Kidney epithelial cell (primary cell): ENCODE results near the gene STK10. TPM values are rescaled to one million over a fixed set of nuclear protein-coding genes. Genes with fewer than 3 reads are reported as not detected.
A peak's percentile ranks its signal among the peaks of the same experiment; 100 is the strongest.

Experiments
- DNase-seq: peaks from one replicate; pipeline ENCODE4 v3.0.0-alpha.2; 2010; ENCODE audit warnings: low read depth
- H3K27me3 ChIP-seq: 2 replicates; pipeline ENCODE4 v1.6.0; 2011; ENCODE audit warnings: low read length; ENCODE audit not compliant: control insufficient read depth, insufficient read depth
- H3K36me3 ChIP-seq: 2 replicates; pipeline ENCODE4 v1.5.1; 2011; ENCODE audit warnings: low read length; ENCODE audit not compliant: control insufficient read depth, insufficient read depth
- H3K4me3 ChIP-seq: 2 replicates; pipeline ENCODE4 v1.5.1; 2011; ENCODE audit warnings: low read depth, mild to moderate bottlenecking, control low read depth, low read length
- total RNA-seq: library from RNA; depleted of rRNA; stranded (reverse); fragments of >200 nt; gene quantifications from 2 replicates; pipeline ENCODE4 v1.2.3, GENCODE V29; 2015
- TF ChIP-seq, protein P1 (sequence below): IDR thresholded peaks from 2 replicates; pipeline ENCODE4 v1.5.1; 2011; ENCODE audit warnings: mild to moderate bottlenecking, moderate library complexity, low read length, control low read depth, inconsistent platforms; ENCODE audit not compliant: insufficient read depth, poor library complexity, severe bottlenecking

The STK10 gene
- total RNA-seq, 1 donor from 2014 or later: 24.7 TPM

DNA sequence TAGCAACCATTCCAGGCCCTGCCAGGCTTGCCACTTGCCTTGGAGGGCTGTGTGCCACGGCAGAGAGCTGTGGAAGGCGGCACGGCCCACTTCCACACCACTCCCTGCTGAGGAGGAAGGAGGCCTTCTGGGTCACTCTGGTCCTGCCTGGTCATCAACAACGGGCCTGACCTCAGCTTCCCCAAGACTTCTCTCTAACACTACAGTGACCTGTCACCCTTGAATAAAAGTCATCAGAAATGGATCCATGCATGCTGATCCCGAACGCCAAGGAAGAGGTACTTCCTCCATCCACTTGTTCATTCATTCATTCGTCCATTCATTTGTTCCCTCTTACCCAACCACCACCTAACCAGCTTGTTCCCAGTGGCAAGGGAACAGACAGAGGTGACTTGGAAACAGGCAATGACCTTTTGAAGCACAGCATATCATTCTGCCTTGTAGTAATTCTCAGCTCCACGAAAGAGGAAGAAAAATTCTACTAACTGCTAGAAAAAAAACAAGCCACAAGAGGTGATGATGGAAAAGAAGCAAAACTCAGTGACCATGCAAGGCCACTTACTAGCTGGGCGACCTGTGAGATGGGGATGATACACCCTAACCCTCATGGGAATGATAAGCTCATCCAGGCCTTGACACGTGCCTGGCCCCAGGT lies 58.6 kb downstream of the STK10 start:
- no peak for DNase-seq
- TF ChIP-seq, protein P1, sequence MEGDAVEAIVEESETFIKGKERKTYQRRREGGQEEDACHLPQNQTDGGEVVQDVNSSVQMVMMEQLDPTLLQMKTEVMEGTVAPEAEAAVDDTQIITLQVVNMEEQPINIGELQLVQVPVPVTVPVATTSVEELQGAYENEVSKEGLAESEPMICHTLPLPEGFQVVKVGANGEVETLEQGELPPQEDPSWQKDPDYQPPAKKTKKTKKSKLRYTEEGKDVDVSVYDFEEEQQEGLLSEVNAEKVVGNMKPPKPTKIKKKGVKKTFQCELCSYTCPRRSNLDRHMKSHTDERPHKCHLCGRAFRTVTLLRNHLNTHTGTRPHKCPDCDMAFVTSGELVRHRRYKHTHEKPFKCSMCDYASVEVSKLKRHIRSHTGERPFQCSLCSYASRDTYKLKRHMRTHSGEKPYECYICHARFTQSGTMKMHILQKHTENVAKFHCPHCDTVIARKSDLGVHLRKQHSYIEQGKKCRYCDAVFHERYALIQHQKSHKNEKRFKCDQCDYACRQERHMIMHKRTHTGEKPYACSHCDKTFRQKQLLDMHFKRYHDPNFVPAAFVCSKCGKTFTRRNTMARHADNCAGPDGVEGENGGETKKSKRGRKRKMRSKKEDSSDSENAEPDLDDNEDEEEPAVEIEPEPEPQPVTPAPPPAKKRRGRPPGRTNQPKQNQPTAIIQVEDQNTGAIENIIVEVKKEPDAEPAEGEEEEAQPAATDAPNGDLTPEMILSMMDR: no peak
- Histone ChIP-seq H3K27me3 (no peaks in the 10 kb centered on the region), H3K4me3 (no peak overlapping the region), H3K36me3 (no peaks in the 10 kb centered on the region)

- Histone ChIP-seq H3K27me3 (no peaks in the 10 kb centered on the region), H3K4me3 (no peak overlapping the region), H3K36me3 (no peaks in the 10 kb centered on the region)
- no peak for DNase-seq
- TF ChIP-seq, protein P1: no peak
Observed at GRCh38 chr5:172127581-172127980, 60.4 kb downstream of the STK10 start.

- H3K4me3 ChIP-seq: no peak overlapping the region
- H3K36me3 ChIP-seq: no peaks in the 10 kb centered on the region
- no peaks in the 10 kb centered on the region for H3K27me3 ChIP-seq
- TF ChIP-seq, protein P1: peak; percentile 3
- no peak for DNase-seq
Observed at GRCh38 chr5:172123269-172123692, 64.7 kb downstream of the STK10 start.

DNA sequence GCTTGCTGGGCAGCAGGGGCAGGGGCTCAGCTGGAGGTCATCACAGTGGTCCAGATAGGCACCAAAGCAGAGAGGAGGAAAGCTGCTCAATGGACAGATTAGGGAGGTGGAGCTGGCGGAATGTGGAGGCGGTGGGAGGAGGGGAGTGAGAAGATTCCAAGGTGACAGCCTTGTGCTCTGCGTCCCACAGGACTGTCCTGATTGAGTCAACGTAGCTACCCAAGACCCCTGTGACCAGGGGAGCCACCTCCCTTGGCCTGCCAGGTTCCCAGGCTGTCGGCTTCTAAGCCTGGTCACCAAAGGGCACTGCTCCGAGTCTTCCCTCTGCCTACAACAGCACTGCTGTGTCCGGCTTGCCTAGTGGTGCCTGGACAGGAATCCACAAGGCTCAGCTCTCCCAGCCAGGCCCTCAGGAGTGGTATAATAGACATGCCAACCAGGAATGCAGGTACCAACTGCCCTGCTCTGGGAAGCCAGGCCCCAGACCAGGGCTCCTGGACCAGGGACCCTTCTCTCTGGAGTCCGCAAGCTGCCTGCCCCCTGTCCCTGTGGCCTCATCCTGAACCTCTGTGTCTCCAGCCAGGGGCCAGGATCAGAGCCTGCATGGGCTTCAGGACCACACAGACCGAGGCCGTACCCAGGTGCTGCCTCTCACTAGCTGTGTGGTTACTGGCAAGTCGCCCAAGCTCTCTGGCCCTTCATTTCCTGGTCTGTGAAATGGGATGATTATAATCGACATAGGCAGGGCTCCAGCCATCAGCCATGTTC lies 67.9 kb downstream of the STK10 start:
- TF ChIP-seq, protein P1: no peak
- no peak for DNase-seq
- Histone ChIP-seq H3K4me3 (no peak overlapping the region), H3K36me3 (no peaks in the 10 kb centered on the region), H3K27me3 (no peaks in the 10 kb centered on the region)

DNA sequence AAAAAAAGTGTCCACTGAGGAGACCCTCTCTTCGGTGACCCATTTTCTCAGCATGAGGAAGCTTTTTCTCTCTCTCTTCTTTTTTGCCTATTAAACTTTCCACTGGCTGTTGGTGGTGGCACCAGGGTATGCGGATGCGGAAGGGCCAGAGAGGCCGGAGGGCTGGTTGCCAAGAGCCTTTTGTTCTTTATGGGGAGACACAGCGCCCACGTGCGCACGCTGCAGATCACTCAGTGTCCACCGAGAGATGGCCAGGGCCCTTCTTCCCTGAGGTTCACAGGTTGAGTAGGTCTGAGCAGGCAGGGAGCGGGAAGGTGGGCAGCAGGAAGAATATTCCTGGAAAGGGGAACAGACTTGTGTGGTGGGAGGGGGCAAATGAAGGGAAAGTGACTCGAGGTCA lies 69.1 kb downstream of the STK10 start:
- TF ChIP-seq, protein P1: no peak
- Histone ChIP-seq H3K4me3 (no peak overlapping the region), H3K27me3 (no peaks in the 10 kb centered on the region), H3K36me3 (peaks cover 2% of the 10 kb centered on the region)
- DNase-seq: no peak
